GM19324 (cell line): ENCODE results near the gene OPCML.
A peak's percentile ranks its signal among the peaks of the same experiment; 100 is the strongest.

Experiments
- ATAC-seq: cut with Tn5 transposase; IDR thresholded peaks from one replicate; pipeline ENCODE4 v1.9.1; 2021; ENCODE audit warnings: mild to moderate bottlenecking, moderate library complexity; ENCODE audit not compliant: unreplicated experiment, low FRiP score

OPCML gene

DNA sequence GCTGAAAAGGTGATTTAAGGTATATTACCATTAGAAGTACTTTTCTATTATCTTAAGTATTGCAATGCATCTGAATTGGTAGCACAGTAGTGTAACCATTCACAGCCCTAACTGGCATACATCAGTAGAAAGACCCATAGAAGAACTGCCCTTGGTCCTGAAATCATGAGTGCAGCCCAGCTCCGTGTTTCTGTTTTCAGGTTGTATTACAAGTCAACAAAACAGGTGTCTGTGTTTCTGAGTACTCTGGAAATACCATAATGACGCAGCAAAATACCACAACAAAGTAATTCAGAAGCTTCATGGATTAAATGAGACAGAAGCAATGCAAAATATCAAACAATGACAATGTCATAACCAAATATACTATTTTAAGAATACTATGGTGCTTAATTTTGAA is 226.3 kb downstream of the OPCML start:
- ATAC-seq = no peak

DNA sequence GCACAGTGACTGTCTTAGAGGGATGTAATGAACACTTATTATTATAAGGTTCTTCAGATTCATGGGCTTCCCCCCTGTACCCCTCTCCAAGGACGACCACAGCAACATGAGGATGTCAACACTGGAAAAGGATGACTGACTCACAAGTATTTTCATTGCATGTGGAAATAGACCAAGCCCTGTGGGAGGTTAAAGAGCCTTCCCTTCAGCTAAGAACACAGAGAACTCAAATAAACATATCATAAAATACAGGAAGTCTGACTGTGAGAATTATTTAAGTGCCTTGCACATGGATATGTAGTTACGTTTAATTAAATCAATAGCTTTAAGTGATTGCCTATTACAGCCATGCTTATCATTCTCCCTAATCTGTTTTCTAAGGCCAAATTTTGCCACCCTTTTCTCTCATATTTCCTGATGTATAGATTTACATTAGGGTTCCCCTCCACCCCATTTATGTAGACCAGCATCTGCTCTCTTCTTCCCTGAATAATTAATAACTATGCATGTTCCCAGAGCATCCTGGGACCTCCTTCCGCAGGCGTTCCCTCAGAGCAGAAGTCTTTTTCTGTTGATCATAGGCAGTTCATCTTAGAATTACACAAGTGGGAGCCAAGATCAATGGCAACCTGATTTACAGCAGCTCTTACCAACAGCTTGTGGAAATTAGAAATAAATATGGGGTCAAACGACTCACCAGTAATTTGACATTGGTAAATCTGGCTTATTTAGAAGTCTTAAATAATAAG is 226.9 kb downstream of the OPCML start:
- ATAC-seq = no peak

DNA sequence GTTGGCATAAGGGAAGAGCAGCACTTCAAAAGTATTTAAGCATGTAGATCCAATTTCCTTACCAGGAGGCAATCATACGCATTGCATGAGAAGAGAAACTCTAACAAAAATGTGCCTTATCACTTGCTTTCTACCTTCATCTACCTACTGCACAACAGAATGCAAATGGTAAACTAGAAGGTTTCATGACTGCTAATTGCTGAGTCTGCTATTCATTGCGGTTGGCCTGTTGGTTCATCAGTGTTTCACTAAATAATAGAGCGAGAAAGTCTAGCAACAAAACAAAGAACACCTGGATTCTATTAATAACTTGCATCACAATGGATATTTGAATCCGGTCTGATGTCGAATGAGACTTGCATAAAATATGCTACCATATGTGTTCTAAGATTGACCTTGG is 229.0 kb downstream of the OPCML start:
- no peak for ATAC-seq

- ATAC-seq = no peak
Observed at GRCh38 chr11:133302056-133302455, 230.2 kb downstream of the OPCML start.

GRCh38 chr11:133300666-133301065 is 231.6 kb downstream of the OPCML start:
- ATAC-seq = no peak

- ATAC-seq = no peak
Observed at GRCh38 chr11:133291780-133292179, 240.5 kb downstream of the OPCML start.

DNA sequence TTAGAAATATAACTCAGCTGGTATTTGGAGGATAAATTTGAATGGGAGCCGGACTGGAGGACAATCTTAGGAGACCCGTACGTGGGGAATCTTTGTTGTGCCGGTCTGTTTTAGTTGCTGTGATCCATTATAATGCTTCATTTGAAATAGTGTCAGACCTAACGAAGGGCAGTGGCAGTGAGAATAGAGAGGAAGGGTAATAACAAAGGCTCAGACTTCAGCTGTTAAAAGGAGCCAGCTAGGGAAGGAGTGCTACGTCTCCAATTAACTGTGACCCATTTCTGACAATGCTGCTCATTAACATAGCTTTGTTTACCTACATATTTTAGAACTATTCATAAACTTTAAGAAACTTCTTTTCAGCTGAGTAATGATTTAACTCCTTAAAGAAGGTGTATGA is 246.9 kb downstream of the OPCML start:
- no peak for ATAC-seq

GRCh38 chr11:133284156-133284555 is 248.1 kb downstream of the OPCML start:
- no peak for ATAC-seq

GRCh38 chr11:133277886-133278285 is 254.4 kb downstream of the OPCML start:
- ATAC-seq = no peak

DNA sequence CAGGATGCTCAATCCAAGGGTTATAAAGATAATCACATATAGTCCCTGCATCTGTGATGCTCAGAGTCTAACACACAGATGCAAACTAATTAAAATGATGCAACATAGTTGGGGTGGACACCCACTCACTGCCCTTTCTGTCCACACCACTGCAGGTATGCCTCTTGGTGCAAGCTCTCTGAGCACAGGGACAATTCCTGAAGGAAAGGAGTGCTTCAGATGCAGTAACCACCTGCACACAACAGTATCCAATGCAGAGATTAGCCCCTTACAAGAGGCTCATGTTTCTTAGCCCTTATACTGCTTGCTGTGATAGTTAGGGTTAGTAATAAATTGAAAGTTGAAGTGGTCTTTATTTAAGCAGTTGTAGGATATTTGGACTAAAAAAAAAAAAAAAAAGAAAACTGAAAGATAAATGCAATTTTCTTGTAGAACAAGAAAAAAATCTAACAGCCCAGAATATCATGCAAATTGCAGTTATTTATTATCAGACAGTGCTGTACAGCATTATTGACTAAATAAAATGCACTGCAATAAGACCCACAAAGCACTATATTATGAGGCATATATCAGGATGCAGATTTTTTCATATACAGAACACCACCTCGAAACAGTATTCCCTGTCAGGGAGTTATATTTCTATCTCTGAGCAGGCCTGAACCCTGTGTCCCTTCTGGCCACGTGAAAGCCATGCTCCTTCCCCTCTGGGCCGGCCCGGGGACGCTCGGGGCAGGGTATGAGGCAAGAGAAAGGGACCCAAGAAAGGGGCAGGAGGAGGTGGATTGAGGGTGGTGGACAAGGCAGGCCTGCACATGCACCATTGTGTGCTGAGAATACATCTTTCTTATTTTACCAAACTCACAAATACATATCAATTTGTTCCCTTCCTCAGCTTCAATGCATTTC is 260.2 kb downstream of the OPCML start:
- no peak for ATAC-seq

- ATAC-seq = no peak
Observed at GRCh38 chr11:133271206-133271605, 261.1 kb downstream of the OPCML start.

DNA sequence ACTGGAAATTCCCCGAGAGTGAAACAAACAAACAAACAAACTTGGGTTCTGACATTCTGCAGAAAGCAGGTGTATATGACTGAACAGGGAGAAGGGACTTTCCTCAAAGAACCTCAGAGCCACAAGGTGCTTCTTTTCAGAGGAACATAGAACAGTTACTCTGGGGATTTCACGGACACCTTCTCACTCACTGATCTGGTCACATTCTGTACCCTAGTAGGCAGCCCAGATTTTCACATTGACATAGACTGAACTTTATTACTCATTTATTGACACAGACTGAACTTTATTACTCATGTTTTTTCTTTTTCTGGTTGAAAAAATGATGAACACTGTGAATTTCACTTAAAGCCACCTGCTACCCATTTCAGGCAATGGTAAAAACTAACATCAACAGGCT is 263.0 kb downstream of the OPCML start:
- peak; percentile 86 for ATAC-seq

GRCh38 chr11:133266986-133267385 is 265.3 kb downstream of the OPCML start:
- no peak for ATAC-seq

DNA sequence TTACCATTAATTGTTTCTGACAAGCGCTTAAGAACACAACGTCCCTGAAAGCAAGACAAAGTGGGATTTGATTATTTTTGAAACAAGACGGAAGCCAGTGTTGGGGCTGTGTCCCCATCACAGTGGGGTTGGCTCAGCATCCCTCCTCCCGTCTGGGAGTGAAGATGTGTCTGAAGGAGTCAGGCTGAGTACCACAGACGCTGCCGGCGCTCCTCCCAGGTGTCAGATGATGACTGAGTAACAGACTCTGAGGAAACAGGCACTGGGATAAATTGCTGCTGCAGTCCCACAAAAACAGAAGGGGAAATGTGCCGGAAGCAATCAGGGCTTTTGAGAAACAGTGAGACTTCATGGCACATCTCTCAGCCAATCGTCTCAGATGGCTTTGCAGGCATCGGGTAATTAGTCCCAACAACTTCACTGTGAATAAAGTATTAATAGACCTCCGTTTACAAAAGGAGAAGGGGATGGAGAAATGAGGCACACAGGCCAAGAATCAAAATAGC is 266.7 kb downstream of the OPCML start:
- ATAC-seq = no peak

DNA sequence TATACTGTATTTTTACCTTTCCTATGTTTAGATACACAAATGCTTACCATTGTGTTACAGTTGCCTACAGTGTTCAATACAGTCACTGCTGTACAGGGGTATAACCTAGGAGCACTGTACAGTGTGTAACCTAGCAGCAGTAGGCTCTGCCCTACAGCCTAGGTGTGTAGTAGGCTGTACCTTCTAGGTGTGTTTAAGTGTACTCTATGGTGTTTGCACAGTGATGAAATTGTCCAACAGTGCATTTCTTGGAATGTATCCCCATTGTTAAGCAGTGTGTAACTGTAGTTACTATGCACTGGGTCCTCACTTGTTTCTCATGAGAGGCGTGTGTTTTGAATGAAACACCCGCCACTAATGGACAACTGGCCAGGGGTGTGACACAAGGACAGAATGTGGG is 269.0 kb downstream of the OPCML start:
- ATAC-seq = no peak

- ATAC-seq = no peak
Observed at GRCh38 chr11:133258751-133259150, 273.6 kb downstream of the OPCML start.

- no peak for ATAC-seq
Observed at GRCh38 chr11:133254601-133255000, 277.7 kb downstream of the OPCML start.

DNA sequence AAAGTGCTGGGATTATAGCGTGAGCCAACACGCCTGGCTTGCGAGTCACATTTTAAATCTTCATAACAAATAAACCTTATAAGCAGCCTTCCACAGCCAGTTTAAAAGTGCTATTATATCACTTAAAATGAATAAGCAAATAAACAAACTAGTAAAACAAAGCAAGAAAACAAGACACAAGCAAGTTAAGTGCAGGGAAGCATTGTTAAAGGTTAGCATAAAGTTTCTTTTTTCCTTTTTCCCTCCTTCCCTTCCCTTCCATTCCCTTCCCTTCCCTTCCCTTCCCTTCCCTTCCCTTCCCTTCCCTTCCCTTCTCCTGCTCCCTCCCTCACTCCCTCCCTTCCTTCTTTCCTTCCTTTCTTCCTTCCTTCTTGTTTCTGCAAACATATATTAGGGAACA is 278.7 kb downstream of the OPCML start:
- no peak for ATAC-seq

GRCh38 chr11:133251841-133252240 is 280.5 kb downstream of the OPCML start:
- ATAC-seq = no peak

DNA sequence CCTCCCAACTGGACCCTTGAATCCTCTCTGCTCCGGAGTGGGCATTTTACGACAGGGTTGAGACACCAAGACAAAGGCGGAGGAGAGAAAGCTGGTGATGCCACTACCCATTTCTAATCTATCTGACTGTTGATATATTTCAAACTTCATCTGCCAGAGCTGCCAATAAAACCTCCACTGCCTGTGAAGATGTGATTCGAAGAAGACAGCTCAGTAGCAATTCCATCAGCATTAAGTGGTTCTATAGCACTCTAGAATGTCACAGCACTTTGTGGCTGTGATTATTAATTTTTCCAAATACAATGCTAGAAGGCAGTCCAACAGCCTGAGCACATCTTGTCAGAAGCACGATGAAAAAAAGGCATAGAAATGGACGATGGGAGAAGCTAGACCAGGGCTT is 282.8 kb downstream of the OPCML start:
- no peak for ATAC-seq

GRCh38 chr11:133249065-133249464 is 283.2 kb downstream of the OPCML start:
- ATAC-seq = no peak

- no peak for ATAC-seq
Observed at GRCh38 chr11:133243832-133244231, 288.5 kb downstream of the OPCML start.
